Cardiac septum (tissue), 1 donor: ENCODE measurements around the gene APPL2. TPM values are rescaled to one million over a fixed set of nuclear protein-coding genes. Genes with fewer than 3 reads are reported as not detected.

Experiments
- DNase-seq: peaks from one replicate; pipeline ENCODE4 v3.0.0-alpha.2; 2020; ENCODE audit warnings: low spot score
- intact Hi-C: fragments of 100-400 bp; cut with DNase I; formaldehyde crosslinking; loops from one replicate; pipeline ENCODE4 v1.14.0; 2022
- total RNA-seq: library from RNA; stranded (reverse); fragmentation: NEBNext Ultra II Directional; extraction: Animal tissue kit (Norgen Biotek cat#: 25700); gene quantifications from one replicate; pipeline ENCODE4 v1.2.1, GENCODE V29; 2021
- donor health status: DM: no; HTN: no; CAD: no.

The APPL2 gene
- total RNA-seq, 1 donor from 2014 or later, result 15.6 TPM

DNA sequence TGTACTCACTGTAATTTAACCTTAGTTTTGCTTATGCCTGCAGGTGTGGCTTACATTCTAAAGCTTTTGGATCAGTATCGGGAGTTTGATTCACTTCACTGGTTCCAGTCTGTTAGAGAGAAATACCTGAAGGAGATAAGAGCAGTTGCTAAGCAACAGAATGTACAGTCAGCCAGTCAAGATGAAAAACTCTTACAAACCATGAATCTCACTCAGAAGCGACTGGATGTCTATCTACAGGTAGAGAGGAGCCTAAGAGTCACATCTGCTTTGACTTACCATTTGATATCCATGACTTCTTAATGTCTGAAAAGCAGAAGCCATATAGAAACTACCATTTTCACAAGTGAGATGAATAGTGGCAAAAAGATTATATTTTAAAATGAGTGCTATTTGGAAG, 71.9 kb downstream of the APPL2 start:
- intact Hi-C loops, result no loop called here
- no peak for DNase-seq

DNA sequence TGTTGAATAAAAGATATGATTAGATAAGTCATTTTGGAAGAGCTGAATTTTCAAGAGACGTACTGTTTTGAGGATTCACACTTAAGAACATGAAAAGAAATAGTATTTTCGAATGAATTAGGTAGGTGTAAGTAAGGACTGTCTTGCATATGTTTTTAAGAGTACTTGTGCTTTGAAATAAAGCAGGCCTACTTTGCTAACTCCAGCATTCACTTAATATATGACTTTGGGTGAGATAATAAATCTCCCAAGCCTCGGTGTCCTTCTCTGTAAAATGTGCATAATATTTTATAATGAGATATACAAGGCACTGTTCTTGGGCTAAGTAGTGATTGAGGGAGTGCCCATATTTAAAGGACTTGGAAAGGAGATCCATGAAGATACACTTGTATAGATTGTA, 73.8 kb downstream of the APPL2 start:
- DNase-seq, result no peak
- intact Hi-C loops, result no loop called here

DNA sequence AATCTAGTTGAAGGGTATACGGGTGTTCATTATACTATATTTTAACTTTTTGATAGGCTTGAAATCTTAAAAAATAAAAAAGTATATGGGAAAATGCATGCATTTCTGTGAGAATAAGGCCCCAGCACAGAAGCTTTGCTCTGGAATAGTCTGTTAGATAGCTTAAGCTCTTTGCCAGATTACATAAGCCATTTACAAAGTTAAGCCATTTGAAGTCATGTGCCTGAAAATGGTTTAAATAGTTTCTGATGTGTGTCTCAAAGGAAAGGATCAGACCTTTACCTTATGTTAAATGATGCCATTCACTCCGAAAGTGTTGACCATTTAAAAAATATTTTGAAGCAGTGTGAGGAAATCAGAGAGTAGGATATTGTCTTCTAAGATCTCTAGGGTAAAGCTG, 77.1 kb downstream of the APPL2 start:
- DNase-seq, result no peak
- intact Hi-C loops, result no loop called here

DNA sequence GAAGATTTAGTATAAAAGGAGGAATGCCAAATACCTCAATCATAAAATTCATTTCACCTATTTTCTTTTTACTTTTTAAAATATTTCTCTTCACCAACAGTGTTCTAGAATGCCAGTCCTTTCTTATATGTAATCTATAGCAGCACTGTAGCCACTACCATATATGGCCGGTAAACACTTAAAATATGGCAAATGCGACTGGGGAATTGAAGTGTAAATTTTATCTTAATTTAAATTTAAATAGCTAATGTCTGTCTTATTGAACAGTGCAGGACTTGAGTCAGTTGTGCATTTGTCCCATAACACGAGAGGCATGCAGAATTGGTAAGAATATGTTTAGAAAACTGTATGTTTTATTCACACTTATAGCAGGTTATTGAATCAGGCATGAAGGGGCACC, 78.4 kb downstream of the APPL2 start:
- intact Hi-C loops, result no loop called here
- no peak for DNase-seq

DNA sequence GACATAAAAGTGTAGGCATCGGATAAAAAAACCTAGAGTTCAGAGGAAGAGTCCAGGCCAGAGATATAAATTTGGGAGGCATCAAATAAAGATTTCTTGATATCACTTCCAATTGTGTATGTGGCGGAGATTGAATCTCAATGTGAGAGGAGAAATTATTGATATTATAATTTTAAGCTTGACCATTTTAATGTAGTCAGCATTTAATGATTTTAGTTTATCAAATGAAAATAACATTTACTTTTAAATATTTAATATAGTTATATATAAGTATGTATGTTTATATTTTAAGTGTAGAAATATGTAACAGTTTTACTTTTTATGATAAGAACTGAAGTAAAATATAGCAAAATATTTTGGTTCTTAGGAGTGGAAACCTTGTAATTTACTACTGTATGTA, 79.7 kb downstream of the APPL2 start:
- DNase-seq, result no peak
- intact Hi-C loops, result no loop called here

DNA sequence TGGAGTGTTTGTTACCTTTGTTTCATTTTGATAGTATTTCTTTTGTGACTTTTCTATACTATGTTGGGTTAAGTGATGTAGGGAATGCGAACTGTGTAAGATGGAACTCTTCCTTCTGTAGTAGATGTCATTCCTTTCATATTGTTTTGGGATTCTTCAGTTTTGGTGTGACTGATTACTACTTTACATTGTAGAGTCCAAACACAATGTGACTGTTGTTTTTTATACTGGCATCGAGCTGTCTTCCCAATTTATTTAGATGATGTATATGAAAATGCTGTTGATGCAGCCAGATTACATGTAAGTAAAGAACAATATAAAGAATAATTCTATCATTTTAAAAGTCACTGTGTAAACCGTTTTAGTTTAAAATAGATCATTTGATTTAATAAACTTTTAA, 93.7 kb downstream of the APPL2 start:
- intact Hi-C loops, result no loop called here
- DNase-seq, result no peak

DNA sequence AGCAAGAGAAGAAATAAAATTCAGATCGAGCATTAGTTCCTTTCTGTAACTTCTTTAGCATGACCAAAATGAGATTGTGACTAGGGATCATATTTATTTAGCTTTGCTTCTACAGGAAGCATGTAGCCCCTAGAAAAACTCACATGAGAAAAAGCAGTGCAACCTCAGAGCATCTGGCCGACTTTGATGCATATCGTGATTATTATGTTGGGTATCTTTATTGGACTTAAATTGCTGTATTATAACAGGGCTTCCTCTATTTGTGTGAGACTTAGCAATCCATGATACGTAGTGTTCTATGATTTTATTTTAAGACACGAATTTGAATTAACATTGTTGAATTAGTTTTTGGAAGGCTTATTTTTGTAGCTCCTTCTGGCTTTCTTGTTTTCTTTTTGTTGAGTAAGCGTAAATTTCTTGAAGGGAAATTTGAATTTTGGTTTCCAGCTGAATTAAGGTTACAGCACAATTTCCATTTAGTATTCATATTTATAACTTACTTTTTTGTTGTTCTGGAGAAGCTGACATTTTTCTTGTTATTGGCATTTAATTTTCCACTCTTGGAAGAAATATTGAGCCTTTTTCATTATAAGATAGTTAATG, 94.6 kb downstream of the APPL2 start:
- intact Hi-C loops, result no loop called here
- no peak for DNase-seq

DNA sequence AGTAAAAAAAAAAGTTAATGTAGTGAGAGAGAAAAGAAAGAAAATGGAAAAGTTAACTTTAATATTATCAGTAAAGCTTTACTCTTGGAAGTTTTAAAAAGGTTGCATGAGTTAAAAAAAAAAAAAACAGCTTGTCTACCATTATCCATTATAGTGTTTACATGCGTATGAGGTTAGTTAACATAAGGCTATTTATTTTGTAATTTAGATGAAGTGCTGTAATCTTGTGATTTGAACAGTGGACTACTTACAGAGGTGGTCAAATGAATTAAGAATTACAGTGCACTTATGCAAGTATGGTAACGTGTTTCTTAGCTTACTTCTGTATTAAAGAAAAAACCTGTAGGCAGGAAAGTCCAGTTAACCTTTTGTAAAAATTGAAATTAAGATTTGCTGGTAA, 97.7 kb downstream of the APPL2 start:
- intact Hi-C loops, result no loop called here
- DNase-seq, result no peak

Other genes starting within 250 kb of the APPL2 start
- 9.4 TPM for gene NOPCHAP1, start 249.9 kb downstream of the APPL2 start, total RNA-seq
- 3.6 TPM for gene ALDH1L2, start 151.7 kb downstream of the APPL2 start, total RNA-seq
- gene WASHC4, start 128.4 kb downstream of the APPL2 start, total RNA-seq, result 25.7 TPM
- 2.6 TPM for gene C12orf75, start 94.5 kb upstream of the APPL2 start, total RNA-seq